Measurements from ENCODE around the gene IGF2BP3.
"Not testable (repeated sequence)": the region's sequence is repeated elsewhere in the genome, so short reads cannot be mapped to it uniquely, and the experiment has no call there.

IGF2BP3 gene

GRCh38 chr7:23470330-23471105 lies at the start of gene IGF2BP3:
Gene IGF2BP3, minus strand, starts transcription at chr7:23470491. Its CDS starts 381 bp downstream, at chr7:23470110.
- DNase-seq (ENCODE audit: low spot score) = peak; percentile 96

GRCh38 chr7:23514755-23515154 lies 44.5 kb upstream of the IGF2BP3 start:
- DNase-seq (ENCODE audit: low spot score) = no peak

GRCh38 chr7:23513746-23514145 lies 43.5 kb upstream of the IGF2BP3 start:
- DNase-seq (ENCODE audit: low spot score) = not testable (repeated sequence)

GRCh38 chr7:23494009-23494408 lies 23.7 kb upstream of the IGF2BP3 start:
- DNase-seq (ENCODE audit: low spot score) = no peak

GRCh38 chr7:23491502-23491901 lies 21.2 kb upstream of the IGF2BP3 start:
- no peak for DNase-seq (ENCODE audit: low spot score)

GRCh38 chr7:23490357-23491135 lies 20.3 kb upstream of the IGF2BP3 start:
- no peak for DNase-seq (ENCODE audit: low spot score)

GRCh38 chr7:23488714-23489113 lies 18.4 kb upstream of the IGF2BP3 start:
- DNase-seq (ENCODE audit: low spot score) = not testable (repeated sequence)

- DNase-seq (ENCODE audit: low spot score) = no peak
Observed at GRCh38 chr7:23487670-23488069, 17.4 kb upstream of the IGF2BP3 start.

GRCh38 chr7:23486002-23486773 lies 15.9 kb upstream of the IGF2BP3 start:
- DNase-seq (ENCODE audit: low spot score) = no peak

GRCh38 chr7:23482686-23483085 lies 12.4 kb upstream of the IGF2BP3 start:
- no peak for DNase-seq (ENCODE audit: low spot score)

- no peak for DNase-seq (ENCODE audit: low spot score)
Observed at GRCh38 chr7:23477962-23478866, 7.9 kb upstream of the IGF2BP3 start.

- no peak for DNase-seq (ENCODE audit: low spot score)
Observed at GRCh38 chr7:23477157-23477499, 6.8 kb upstream of the IGF2BP3 start.

GRCh38 chr7:23476286-23477156 lies 6.2 kb upstream of the IGF2BP3 start:
- DNase-seq (ENCODE audit: low spot score) = no peak

GRCh38 chr7:23475576-23475839 lies 5.2 kb upstream of the IGF2BP3 start:
- no peak for DNase-seq (ENCODE audit: low spot score)

GRCh38 chr7:23474829-23475575 lies 4.7 kb upstream of the IGF2BP3 start:
- no peak for DNase-seq (ENCODE audit: low spot score)

- DNase-seq (ENCODE audit: low spot score) = no peak
Observed at GRCh38 chr7:23474094-23474828, 4.0 kb upstream of the IGF2BP3 start.

- DNase-seq (ENCODE audit: low spot score) = no peak
Observed at GRCh38 chr7:23473844-23474093, 3.5 kb upstream of the IGF2BP3 start.

- peak; percentile 47 for DNase-seq (ENCODE audit: low spot score)
Observed at GRCh38 chr7:23472956-23473843, 2.9 kb upstream of the IGF2BP3 start.

GRCh38 chr7:23472556-23472955 lies 2.3 kb upstream of the IGF2BP3 start:
- DNase-seq (ENCODE audit: low spot score) = peak; percentile 4
